TTC549 (cell line): ENCODE data around the gene TBC1D2B.

Source experiments
- FAIRE-seq: peaks from 2 replicates; lab custom pipeline; 2012; peaks lifted over from hg19 to GRCh38; lab: Jason Lieb, UNC

TBC1D2B gene

GRCh38 chr15:78072080-78072892 lies 5.2 kb downstream of the TBC1D2B start:
- FAIRE-seq, result no peak

GRCh38 chr15:78071383-78071782 lies 6.1 kb downstream of the TBC1D2B start:
- no peak for FAIRE-seq

- FAIRE-seq, result no peak
Observed at GRCh38 chr15:78070049-78070700, 7.3 kb downstream of the TBC1D2B start.

DNA sequence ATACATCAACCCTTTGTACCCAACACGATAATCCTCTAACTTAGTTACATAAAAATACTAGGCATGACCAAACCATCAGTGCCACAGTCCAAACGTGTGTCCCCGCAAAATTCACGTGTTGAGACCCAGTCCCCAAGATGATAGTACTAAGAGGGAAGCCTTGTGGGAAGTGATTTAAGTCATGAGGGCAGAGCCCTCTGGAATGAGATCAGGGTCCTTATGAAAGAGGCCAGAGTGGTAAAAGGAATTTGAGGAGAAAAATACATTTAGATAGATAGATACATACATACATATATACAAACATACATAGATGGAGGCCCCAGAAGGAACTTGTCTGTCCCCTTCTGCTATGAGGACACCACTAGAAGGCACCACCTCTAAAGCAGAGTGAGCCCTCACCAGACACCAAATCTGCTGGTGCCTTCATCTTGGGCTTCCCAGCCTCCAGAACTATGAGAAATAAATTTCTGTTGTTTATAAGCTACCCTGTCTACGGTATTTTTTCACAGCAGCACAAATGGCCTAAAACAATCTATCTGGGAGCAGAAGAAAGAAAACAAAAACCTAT lies 8.0 kb downstream of the TBC1D2B start:
- FAIRE-seq, result no peak

DNA sequence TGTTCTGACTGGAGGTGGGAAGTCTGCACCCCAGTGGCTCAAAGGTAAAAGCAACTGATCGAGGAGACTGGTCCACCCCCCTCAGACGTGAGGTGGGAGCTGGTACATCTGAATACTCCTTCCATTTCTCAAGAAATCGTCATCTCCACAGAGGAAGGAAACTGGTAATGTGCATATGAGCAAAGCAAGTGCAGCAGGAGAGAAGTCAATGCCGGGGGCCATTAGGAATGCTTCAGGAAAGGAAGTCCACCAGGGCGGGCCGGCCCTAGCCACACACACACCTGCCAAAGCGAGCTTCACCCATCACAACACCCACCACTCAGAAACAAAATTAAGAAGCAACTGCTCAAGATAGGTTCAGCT lies 8.5 kb downstream of the TBC1D2B start:
- FAIRE-seq, result no peak

- no peak for FAIRE-seq
Observed at GRCh38 chr15:78067328-78068228, 9.9 kb downstream of the TBC1D2B start.

- no peak for FAIRE-seq
Observed at GRCh38 chr15:78065973-78066946, 11.3 kb downstream of the TBC1D2B start.

DNA sequence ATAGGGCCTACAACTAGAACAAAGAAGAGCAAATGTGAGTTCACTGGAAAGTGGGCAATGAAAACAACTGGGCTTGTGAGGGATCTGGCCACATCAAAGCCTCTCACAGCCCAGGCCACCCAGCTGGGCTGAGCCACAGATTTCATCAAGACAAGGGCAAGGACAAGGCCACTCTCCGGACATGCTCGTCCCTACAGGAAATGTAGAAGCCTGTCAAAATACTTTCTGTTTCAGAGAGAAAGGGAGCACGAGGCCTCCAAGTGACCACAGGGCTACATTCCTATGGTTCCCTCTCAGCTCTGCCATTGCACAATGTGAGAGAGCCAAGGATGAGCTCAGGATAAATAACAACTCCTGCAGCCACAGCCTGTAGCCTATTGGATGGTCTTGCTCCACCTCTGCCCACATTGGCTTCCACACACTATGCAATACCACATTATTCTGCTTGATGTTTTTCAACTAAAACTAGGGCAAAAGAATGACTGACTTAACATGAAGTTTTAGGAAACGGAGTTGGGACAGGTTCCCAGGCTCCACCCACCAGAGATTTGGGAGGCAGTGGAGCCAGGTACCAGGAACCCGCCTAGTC lies 12.1 kb downstream of the TBC1D2B start:
- FAIRE-seq, result no peak

GRCh38 chr15:78064544-78064943 lies 13.0 kb downstream of the TBC1D2B start:
- no peak for FAIRE-seq

DNA sequence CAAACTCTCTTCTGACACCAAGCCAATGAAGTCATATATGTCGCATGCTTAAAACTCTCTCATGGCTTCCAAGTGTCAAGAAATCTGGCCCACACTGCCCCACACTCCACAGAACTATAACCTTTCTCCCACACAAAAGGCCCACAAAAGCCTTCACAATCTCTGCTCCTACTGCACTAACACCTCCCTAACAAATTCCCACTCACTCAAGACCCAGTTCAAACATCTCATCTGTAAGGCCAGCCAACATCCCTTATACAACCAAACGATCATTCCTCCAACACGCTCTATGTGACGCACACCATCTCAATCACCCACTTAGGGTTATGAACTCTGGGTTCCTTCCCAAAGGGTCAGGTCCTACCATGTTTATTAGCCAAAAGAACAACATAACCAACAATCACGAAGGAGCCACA lies 13.5 kb downstream of the TBC1D2B start:
- no peak for FAIRE-seq

DNA sequence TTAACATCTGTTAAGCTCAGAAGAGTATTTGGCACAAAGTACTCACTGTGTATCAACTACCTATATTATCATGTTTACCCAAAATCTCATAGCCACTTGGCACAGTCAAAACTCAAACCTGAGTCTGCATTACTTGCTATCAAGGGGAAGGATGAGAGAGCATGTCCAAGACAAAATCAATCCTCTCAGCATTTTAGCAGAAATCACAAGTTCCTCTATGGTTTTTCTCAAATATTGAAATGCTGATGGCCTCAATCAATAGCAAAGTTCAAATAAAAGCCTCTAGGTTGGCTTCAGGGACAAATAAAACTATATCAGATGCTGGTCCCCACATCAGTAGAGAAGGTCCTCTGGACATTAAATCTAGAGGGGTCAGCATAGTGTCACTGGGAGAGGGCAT lies 14.3 kb downstream of the TBC1D2B start:
- no peak for FAIRE-seq

DNA sequence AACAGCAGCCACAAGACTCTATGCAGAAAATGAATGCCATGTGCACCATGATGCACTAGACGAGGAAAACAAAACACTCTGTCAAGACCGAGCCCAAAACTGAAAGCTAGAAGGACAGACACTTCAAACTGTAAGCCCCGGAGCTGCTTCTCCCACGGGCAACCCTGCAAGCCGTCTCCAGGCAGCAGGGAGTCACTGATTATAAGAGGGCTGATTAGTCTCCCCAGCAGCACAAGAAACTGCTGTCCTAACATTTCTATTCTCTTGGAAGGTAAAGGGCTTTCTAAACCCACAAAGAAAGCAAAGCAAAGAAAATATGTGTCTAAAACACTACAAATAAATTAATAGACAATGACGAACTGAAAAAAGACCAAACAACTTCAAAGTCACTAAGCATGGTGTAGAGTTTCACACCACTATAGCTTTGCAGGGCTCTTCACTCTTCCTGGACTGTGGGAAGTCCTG lies 15.5 kb downstream of the TBC1D2B start:
- no peak for FAIRE-seq

DNA sequence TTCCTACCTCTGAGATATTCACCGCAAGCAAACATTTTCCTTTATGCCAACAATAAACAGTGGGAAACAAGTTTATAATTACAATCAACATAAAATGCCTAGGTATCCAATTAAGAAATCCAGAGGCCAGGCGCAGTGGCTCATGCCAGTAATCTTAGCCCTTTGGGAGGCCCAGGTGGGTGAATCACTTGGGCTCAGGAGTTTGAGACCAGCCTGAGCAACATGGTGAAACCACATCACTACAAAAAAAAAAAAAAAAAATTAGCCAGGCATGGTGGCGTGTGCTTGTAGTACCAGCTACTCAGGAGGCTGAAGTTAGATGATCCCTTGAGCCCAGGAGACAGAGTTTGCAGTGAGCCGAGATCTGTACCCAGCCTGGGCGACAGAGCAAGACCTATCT lies 17.3 kb downstream of the TBC1D2B start:
- no peak for FAIRE-seq

DNA sequence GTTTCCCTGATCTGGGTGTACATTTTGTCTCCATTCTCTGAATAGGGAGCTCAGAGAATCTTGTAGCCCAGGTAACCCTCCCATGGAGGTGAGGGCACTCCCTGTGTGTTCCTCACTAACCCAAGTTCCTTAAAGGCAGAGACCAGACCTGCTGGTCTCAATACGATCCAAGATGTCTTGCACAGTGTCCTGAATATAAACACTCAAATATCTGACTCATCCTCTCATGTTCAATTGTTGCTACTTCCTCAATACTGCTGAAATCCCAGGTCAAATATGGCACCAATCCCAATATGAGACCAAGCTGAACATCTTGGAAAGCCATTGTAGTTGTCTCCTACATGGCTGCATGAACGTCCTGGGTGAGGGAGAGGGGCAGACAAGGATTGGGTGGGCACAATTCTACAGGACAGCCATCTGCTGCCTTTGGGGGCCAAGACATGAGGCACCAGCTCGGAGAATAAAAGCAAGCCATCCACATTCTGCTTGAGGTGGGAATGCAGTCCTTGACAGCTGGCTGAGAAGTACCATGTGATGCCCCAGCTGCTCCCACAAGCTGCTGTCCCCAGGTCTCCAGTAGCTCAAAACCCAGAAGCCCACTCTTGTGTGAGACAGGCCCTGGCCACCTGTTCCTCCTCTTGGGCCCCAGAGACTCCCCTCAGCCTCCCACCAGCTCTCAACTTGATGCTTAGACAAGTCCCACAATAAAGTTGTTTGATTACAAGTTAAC lies 18.2 kb downstream of the TBC1D2B start:
- no peak for FAIRE-seq

DNA sequence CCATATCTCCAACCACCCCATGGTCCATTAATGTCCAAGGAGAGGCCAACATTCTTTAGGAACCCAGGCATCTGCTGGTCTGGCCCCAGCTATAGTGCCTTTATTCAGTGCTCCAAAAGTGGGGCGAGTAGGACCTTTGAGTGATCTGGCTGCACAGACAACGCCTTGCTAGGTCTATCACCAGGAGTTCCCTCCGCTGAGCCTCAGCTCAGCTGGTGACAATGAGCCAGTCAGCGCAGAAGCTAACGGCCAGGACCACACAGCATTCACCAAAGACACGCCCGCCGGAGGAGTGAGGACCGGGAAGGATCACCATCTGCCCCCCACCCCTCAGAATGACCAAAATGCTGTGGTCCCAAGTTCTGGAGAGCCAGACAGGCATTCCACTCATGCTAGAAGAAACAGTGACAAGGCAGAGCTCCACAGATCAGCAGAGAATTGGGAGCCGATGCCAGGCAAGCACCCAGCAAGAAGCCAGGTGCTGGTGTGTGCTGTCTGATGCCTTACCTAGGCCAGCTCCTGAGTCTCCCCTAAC lies 19.0 kb downstream of the TBC1D2B start:
- no peak for FAIRE-seq

DNA sequence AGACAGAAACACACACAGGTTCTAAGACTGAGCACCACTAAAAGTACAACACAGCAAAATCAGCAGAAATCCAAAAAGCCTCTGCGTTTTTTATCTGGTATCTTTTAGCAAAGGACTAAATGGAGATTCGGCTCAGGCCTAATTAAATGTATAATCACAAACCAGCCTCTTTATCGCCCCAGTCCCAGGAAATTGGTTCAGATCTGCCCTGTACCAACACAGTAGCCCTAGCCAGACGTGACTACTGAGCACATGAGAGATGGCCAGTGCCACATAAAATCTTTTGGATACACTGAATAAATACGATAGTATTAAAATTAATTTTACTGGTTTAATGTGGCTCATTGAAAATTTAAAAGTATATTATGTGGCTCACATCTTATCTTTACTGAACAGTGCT lies 19.7 kb downstream of the TBC1D2B start:
- no peak for FAIRE-seq

DNA sequence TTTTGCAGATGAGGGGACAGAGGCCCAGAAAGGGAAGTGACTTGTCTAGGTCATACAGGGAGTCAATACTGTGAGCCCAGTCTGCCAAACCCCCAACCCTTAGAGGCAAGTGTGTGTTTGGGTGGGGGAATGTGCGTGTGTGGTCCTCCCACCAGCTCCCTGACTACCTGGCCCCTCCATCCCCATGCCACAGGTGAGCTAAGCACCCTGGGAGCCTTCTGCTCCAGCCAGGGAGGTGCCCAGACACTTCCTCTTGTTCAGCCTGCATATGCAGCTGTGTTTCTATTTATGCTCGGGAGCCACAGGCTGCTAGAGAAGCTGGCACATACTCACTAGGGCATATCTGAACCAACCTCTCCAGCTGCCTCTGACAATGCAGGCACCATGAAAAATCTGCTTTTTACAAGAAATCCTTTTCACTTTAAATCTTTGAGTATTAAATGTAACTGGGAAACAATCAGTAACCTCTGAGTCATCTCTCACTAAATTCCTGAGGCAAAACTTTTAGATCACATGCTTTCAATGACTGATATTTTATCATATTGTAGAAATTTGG lies 20.7 kb downstream of the TBC1D2B start:
- no peak for FAIRE-seq

GRCh38 chr15:78055919-78056713 lies 21.4 kb downstream of the TBC1D2B start:
- FAIRE-seq, result no peak

GRCh38 chr15:78054966-78055365 lies 22.5 kb downstream of the TBC1D2B start:
- FAIRE-seq, result no peak
